B cell (primary cell): Measurements from ENCODE around the gene MEG3. TPM values are rescaled to one million over a fixed set of nuclear protein-coding genes. Genes with fewer than 3 reads are reported as not detected.

Experiments
- ATAC-seq: fragments of 200-7000 bp; cut with Tn5 transposase; one replicate; pipeline ENCODE4 v1.10.0; 2021; ENCODE audit warnings: low read depth, mild to moderate bottlenecking, moderate number of reproducible peaks, moderate library complexity
- CTCF ChIA-PET: fragments of 350-600 bp; sonication (Branson Sonifier 250); formaldehyde crosslinking; loops from one replicate; lab custom pipeline; 2021; ENCODE audit warnings: antibody characterized with exemption, inconsistent platforms; lab: Charles Lee
- POLR2A ChIA-PET: fragments of 350-600 bp; sonication (Branson Sonifier 250); formaldehyde crosslinking; loops from one replicate; lab custom pipeline; 2021; ENCODE audit warnings: antibody characterized with exemption; lab: Charles Lee
- DNase-seq: peaks from one replicate; pipeline ENCODE4 v3.0.0; 2013
- H2AFZ ChIP-seq: 2 replicates; pipeline ENCODE4 v1.6.1; 2012; ENCODE audit warnings: mild to moderate bottlenecking, low read depth, low read length; ENCODE audit not compliant: insufficient read depth, poor library complexity, severe bottlenecking
- H3K27ac ChIP-seq, 2 donors: 1 replicate in 1 of 2; 2 replicates in 1 of 2; pipeline ENCODE4 v1.5.1; 2012 to 2013; ENCODE audit warnings: low read length in 2 of 2, mild to moderate bottlenecking in 2 of 2, moderate library complexity in 1 of 2
- H3K27me3 ChIP-seq, 4 experiments: fragments of 200-600 bp in 1 of 4; sonication (generic) in 1 of 4; replicated peaks in 1 of 4; 1 replicate in 2 of 4; 2 replicates in 2 of 4; pipeline versions ENCODE4 v1.6.1 to v1.7.0; 2013 to 2016; ENCODE audit warnings: low read length in 3 of 4, mild to moderate bottlenecking in 2 of 4, mixed read lengths in 1 of 4, moderate library complexity in 1 of 4; ENCODE audit not compliant: insufficient read depth in 4 of 4, control insufficient read depth in 3 of 4; ENCODE audit errors: control extremely low read depth in 1 of 4
- H3K36me3 ChIP-seq, 2 experiments: replicated peaks in 1 of 2; 1 replicate in 1 of 2; 2 replicates in 1 of 2; pipeline versions ENCODE4 v1.6.1 to v1.7.1; 2013; ENCODE audit warnings: low read length in 1 of 2; ENCODE audit not compliant: insufficient read depth in 2 of 2, control insufficient read depth in 1 of 2; ENCODE audit errors: control extremely low read depth in 1 of 2, extremely low read depth in 1 of 2
- H3K4me1 ChIP-seq, 2 donors: fragments of 200-600 bp in 1 of 2; sonication (generic) in 1 of 2; 1 replicate in 1 of 2; 2 replicates in 1 of 2; pipeline versions ENCODE4 v1.5.1 to v1.6.1; 2013 to 2017; ENCODE audit warnings: low read length in 2 of 2; ENCODE audit not compliant: control insufficient read depth in 2 of 2, insufficient read depth in 2 of 2
- H3K4me2 ChIP-seq: replicated peaks from 2 replicates; pipeline ENCODE3; 2012; ENCODE audit warnings: mild to moderate bottlenecking, low read depth, low read length; ENCODE audit not compliant: poor library complexity, severe bottlenecking
- H3K4me3 ChIP-seq, 5 experiments: fragments of 200-600 bp in 1 of 5; sonication (generic) in 1 of 5; 1 replicate in 3 of 5; 2 replicates in 2 of 5; pipeline versions ENCODE4 v1.5.1 to v1.7.0; 2011 to 2016; ENCODE audit warnings: low read length in 4 of 5, mild to moderate bottlenecking in 4 of 5, low read depth in 2 of 5, control low read depth in 1 of 5, moderate library complexity in 1 of 5; ENCODE audit not compliant: insufficient read depth in 1 of 5; ENCODE audit errors: control extremely low read depth in 1 of 5, extremely low read depth in 1 of 5
- H3K79me2 ChIP-seq: fragments of 200-600 bp; sonication (generic); one replicate; pipeline ENCODE4 v1.6.0; 2016; ENCODE audit warnings: low read length; ENCODE audit not compliant: control insufficient read depth, insufficient read depth
- H3K9ac ChIP-seq: fragments of 200-600 bp; sonication (generic); 2 replicates; pipeline ENCODE4 v1.6.1; 2017; ENCODE audit warnings: mild to moderate bottlenecking, low read length, moderate library complexity
- H3K9me3 ChIP-seq, 3 donors: one replicate each; pipeline versions ENCODE4 v1.6.1 to v1.7.1; 2013; ENCODE audit warnings: low read length in 2 of 3; ENCODE audit not compliant: control insufficient read depth in 2 of 3, insufficient read depth in 1 of 3; ENCODE audit errors: control extremely low read depth in 1 of 3
- H4K20me1 ChIP-seq: 2 replicates; pipeline ENCODE4 v1.6.0; 2012; ENCODE audit warnings: mild to moderate bottlenecking, low read length; ENCODE audit not compliant: insufficient read depth, control insufficient read depth, poor library complexity, severe bottlenecking
- H3K27ac Mint-ChIP-seq: one replicate; pipeline ENCODE4 v1.8.0; 2021; ENCODE audit warnings: mixed read lengths
- H3K27me3 Mint-ChIP-seq: one replicate; pipeline ENCODE4 v1.8.0; 2021; ENCODE audit warnings: mixed read lengths
- H3K4me1 Mint-ChIP-seq: one replicate; pipeline ENCODE4 v1.8.0; 2021; ENCODE audit warnings: mixed read lengths
- H3K4me3 Mint-ChIP-seq: one replicate; pipeline ENCODE4 v1.8.0; 2021; ENCODE audit warnings: mixed read lengths
- H3K9me3 Mint-ChIP-seq: one replicate; pipeline ENCODE4 v1.8.0; 2022; ENCODE audit warnings: mixed read lengths; ENCODE audit not compliant: insufficient read depth
- CTCF ChIP-seq: fragments of 200-600 bp; IDR thresholded peaks from one replicate; pipeline ENCODE4 v1.8.0; 2022; ENCODE audit warnings: antibody characterized with exemption, mild to moderate bottlenecking
- EZH2 ChIP-seq: IDR thresholded peaks from 2 replicates; pipeline ENCODE4 v1.6.1; 2012; ENCODE audit warnings: borderline replicate concordance, low read depth, mild to moderate bottlenecking, moderate library complexity, low read length; ENCODE audit not compliant: insufficient read depth, poor library complexity, severe bottlenecking
- WGBS: methylation state at CpG from one replicate; pipeline ENCODE4 v1.1.5; 2013; ENCODE audit warnings: missing lambda C conversion rate; ENCODE audit not compliant: insufficient coverage; 5-methylcytosine and 5-hydroxymethylcytosine counted together
- intact Hi-C: fragments of 100-400 bp; cut with micrococcal nuclease; formaldehyde crosslinking; loops from one replicate; pipeline ENCODE4 v1.10.0; 2022
- polyA plus RNA-seq: library from polyadenylated mRNA; depleted of rRNA; stranded (reverse); fragments of >200 nt; gene quantifications from 2 replicates; pipeline ENCODE4 v1.2.3, GENCODE V29; 2012
- total RNA-seq, 2 donors: library from RNA; stranded (reverse); fragments of 120-200 nt in 1 of 2; gene quantifications; 1 replicate in 1 of 2; 2 replicates in 1 of 2; pipeline versions ENCODE4 v1.2.3 to v1.2.4, GENCODE V29; 2013 to 2022

MEG3 gene
- total and polyA plus RNA-seq, 2 donors (not counting 1 experiment from before 2014, with no cell fraction given): 0.13 TPM; not detected in 1

- Histone ChIP-seq H3K27ac (no peak overlapping the region), H3K27me3 (peaks cover 0 to 10% (median 2%) of the 10 kb centered on the region in 4 experiments), H3K4me1 (no peaks in the 10 kb centered on the region), H3K9me3 (peaks cover 0 to 19% (median 0%) of the 10 kb centered on the region in 3 donors), H3K79me2 (no peaks in the 10 kb centered on the region), H3K9ac (no peak overlapping the region), H3K4me3 (no peak overlapping the region), H2AFZ (no peak overlapping the region), H4K20me1 (no peaks in the 10 kb centered on the region), H3K36me3 (no peaks in the 10 kb centered on the region), H3K4me2 (no peak overlapping the region)
- H3K4me3 Mint-ChIP-seq: no peak overlapping the region
- H3K9me3 Mint-ChIP-seq: no peaks in the 10 kb centered on the region
- ChIA-PET POLR2A (no interaction called here), CTCF (no interaction called here)
- no peaks in the 10 kb centered on the region for H3K4me1 Mint-ChIP-seq
- no peak for TF ChIP-seq EZH2
- TF ChIP-seq CTCF: no peak
- ATAC-seq: no peak
- peaks cover 30% of the 10 kb centered on the region for H3K27me3 Mint-ChIP-seq
- intact Hi-C loops: no loop called here
- 47% methylated on average over 3 of the region's 6 CpGs for WGBS
- H3K27ac Mint-ChIP-seq: no peak overlapping the region
- DNase-seq: no peak
Observed at GRCh38 chr14:100906420-100906819, 80.5 kb downstream of the MEG3 start.

GRCh38 chr14:100907240-100907639 lies 81.3 kb downstream of the MEG3 start:
- WGBS: 96% methylated on average over 6 of the region's 8 CpGs
- H3K4me3 Mint-ChIP-seq: no peak overlapping the region
- no peaks in the 10 kb centered on the region for H3K9me3 Mint-ChIP-seq
- Histone ChIP-seq H3K27me3 (peaks cover 0 to 6% (median 1%) of the 10 kb centered on the region in 4 experiments), H3K27ac (no peak overlapping the region), H3K9ac (no peak overlapping the region), H3K9me3 (peaks cover 0 to 11% (median 0%) of the 10 kb centered on the region in 3 donors), H2AFZ (no peak overlapping the region), H3K4me1 (no peaks in the 10 kb centered on the region), H3K4me2 (no peak overlapping the region), H3K4me3 (no peak overlapping the region), H4K20me1 (no peaks in the 10 kb centered on the region), H3K36me3 (no peaks in the 10 kb centered on the region), H3K79me2 (no peaks in the 10 kb centered on the region)
- ChIA-PET CTCF (interaction anchor here (0.7 kb wide), 1 partner anchor 365 kb away, joined by 3 read pairs; no protein-coding TSS in a partner anchor), POLR2A (no interaction called here)
- H3K27me3 Mint-ChIP-seq: peaks cover 24% of the 10 kb centered on the region
- no peak for DNase-seq
- no peak for ATAC-seq
- no peak overlapping the region for H3K27ac Mint-ChIP-seq
- H3K4me1 Mint-ChIP-seq: no peaks in the 10 kb centered on the region
- TF ChIP-seq CTCF (no peak), EZH2 (no peak)
- intact Hi-C loops: no loop called here
